IPS DF 6.9 (cell line): ENCODE measurements around the gene CCDC158.

Source experiments
- DNase-seq: peaks from one replicate; pipeline ENCODE4 v3.0.0-alpha.2; 2013; ENCODE audit warnings: low read depth, low spot score
- H3K27ac ChIP-seq: one replicate; pipeline ENCODE4 v1.5.1; 2013; ENCODE audit warnings: low read length, control low read depth
- H3K27me3 ChIP-seq: 2 replicates; pipeline ENCODE4 v1.6.1; 2013; ENCODE audit warnings: mild to moderate bottlenecking, low read length; ENCODE audit not compliant: control insufficient read depth, insufficient read depth
- H3K36me3 ChIP-seq: 2 replicates; pipeline ENCODE4 v1.6.1; 2013; ENCODE audit warnings: low read length; ENCODE audit not compliant: control insufficient read depth, insufficient read depth
- H3K4me1 ChIP-seq: 2 replicates; pipeline ENCODE4 v1.6.1; 2013; ENCODE audit warnings: low read length; ENCODE audit not compliant: control insufficient read depth, insufficient read depth
- H3K4me3 ChIP-seq: 2 replicates; pipeline ENCODE4 v1.5.1; 2013; ENCODE audit warnings: mild to moderate bottlenecking, low read length
- H3K9me3 ChIP-seq: 2 replicates; pipeline ENCODE4 v1.6.1; 2013; ENCODE audit warnings: low read length, inconsistent platforms; ENCODE audit not compliant: control insufficient read depth, insufficient read depth
- WGBS: extraction: QIAGEN DNeasy Blood & Tissue Kit; methylation state at CpG from one replicate; pipeline ENCODE4 v1.1.7; 2013; ENCODE audit warnings: mixed read lengths, missing lambda C conversion rate; ENCODE audit not compliant: insufficient read length, insufficient coverage; 5-methylcytosine and 5-hydroxymethylcytosine counted together

The CCDC158 gene

GRCh38 chr4:76449362-76449767 lies 28.4 kb upstream of the CCDC158 start:
- Histone ChIP-seq H3K36me3 (no peaks in the 10 kb centered on the region), H3K27ac (no peak overlapping the region), H3K27me3 (no peaks in the 10 kb centered on the region), H3K4me1 (no peaks in the 10 kb centered on the region), H3K9me3 (no peaks in the 10 kb centered on the region), H3K4me3 (no peak overlapping the region)
- no CpG with 5 or more reads among the region's 3 CpGs for WGBS
- DNase-seq, result no peak

- DNase-seq, result no peak
- no peaks in the 10 kb centered on the region for H3K36me3 ChIP-seq
- H3K27ac ChIP-seq, result no peak overlapping the region
- H3K9me3 ChIP-seq, result no peaks in the 10 kb centered on the region
- no peaks in the 10 kb centered on the region for H3K4me1 ChIP-seq
- no peaks in the 10 kb centered on the region for H3K27me3 ChIP-seq
- H3K4me3 ChIP-seq, result no peak overlapping the region
- WGBS, result no CpG with 5 or more reads among the region's 3 CpGs
Measured at GRCh38 chr4:76448211-76448610, 27.3 kb upstream of the CCDC158 start.

- no peak overlapping the region for H3K27ac ChIP-seq
- no peak for DNase-seq
- no peak overlapping the region for H3K4me3 ChIP-seq
- no peaks in the 10 kb centered on the region for H3K4me1 ChIP-seq
- H3K36me3 ChIP-seq, result no peaks in the 10 kb centered on the region
- no peaks in the 10 kb centered on the region for H3K27me3 ChIP-seq
- H3K9me3 ChIP-seq, result no peaks in the 10 kb centered on the region
- no CpG with 5 or more reads among the region's 1 CpG for WGBS
Measured at GRCh38 chr4:76447393-76447851, 26.5 kb upstream of the CCDC158 start.

GRCh38 chr4:76445911-76446310 lies 25.0 kb upstream of the CCDC158 start:
- H3K27me3 ChIP-seq, result no peaks in the 10 kb centered on the region
- H3K4me3 ChIP-seq, result no peak overlapping the region
- H3K36me3 ChIP-seq, result no peaks in the 10 kb centered on the region
- H3K9me3 ChIP-seq, result no peaks in the 10 kb centered on the region
- DNase-seq, result no peak
- no peak overlapping the region for H3K27ac ChIP-seq
- no peaks in the 10 kb centered on the region for H3K4me1 ChIP-seq
- WGBS, result no CpG with 5 or more reads among the region's 2 CpGs

- no peaks in the 10 kb centered on the region for H3K36me3 ChIP-seq
- no CpG with 5 or more reads among the region's 1 CpG for WGBS
- no peak overlapping the region for H3K4me3 ChIP-seq
- no peak overlapping the region for H3K27ac ChIP-seq
- DNase-seq, result no peak
- H3K27me3 ChIP-seq, result no peaks in the 10 kb centered on the region
- no peaks in the 10 kb centered on the region for H3K9me3 ChIP-seq
- no peaks in the 10 kb centered on the region for H3K4me1 ChIP-seq
Measured at GRCh38 chr4:76443376-76443775, 22.4 kb upstream of the CCDC158 start.

- DNase-seq, result no peak
- Histone ChIP-seq H3K27ac (no peak overlapping the region), H3K4me1 (no peaks in the 10 kb centered on the region), H3K36me3 (no peaks in the 10 kb centered on the region), H3K27me3 (no peaks in the 10 kb centered on the region), H3K9me3 (no peaks in the 10 kb centered on the region), H3K4me3 (no peak overlapping the region)
- WGBS, result 100% methylated on average over 2 of the region's 3 CpGs
Measured at GRCh38 chr4:76442807-76443206, 21.9 kb upstream of the CCDC158 start.

- no peak for DNase-seq
- Histone ChIP-seq H3K4me1 (no peaks in the 10 kb centered on the region), H3K9me3 (no peaks in the 10 kb centered on the region), H3K4me3 (no peak overlapping the region), H3K36me3 (no peaks in the 10 kb centered on the region), H3K27ac (no peak overlapping the region), H3K27me3 (no peaks in the 10 kb centered on the region)
- WGBS, result no CpG with 5 or more reads among the region's 9 CpGs
Measured at GRCh38 chr4:76441881-76442280, 20.9 kb upstream of the CCDC158 start.

- no peak for DNase-seq
- Histone ChIP-seq H3K27ac (no peak overlapping the region), H3K4me3 (no peak overlapping the region), H3K4me1 (peaks cover 2% of the 10 kb centered on the region; the same call in 1 of the 2 replicates), H3K36me3 (no peaks in the 10 kb centered on the region), H3K27me3 (no peaks in the 10 kb centered on the region), H3K9me3 (no peaks in the 10 kb centered on the region)
- no CpG with 5 or more reads among the region's 2 CpGs for WGBS
Measured at GRCh38 chr4:76439491-76439890, 18.6 kb upstream of the CCDC158 start.

GRCh38 chr4:76435528-76436319 lies 14.8 kb upstream of the CCDC158 start:
- Histone ChIP-seq H3K4me1 (peaks cover 3% of the 10 kb centered on the region; the same call in 1 of the 2 replicates), H3K27ac (no peak overlapping the region), H3K4me3 (peak overlapping the region; percentile 10; the same call in 1 of the 2 replicates), H3K9me3 (no peaks in the 10 kb centered on the region), H3K36me3 (no peaks in the 10 kb centered on the region), H3K27me3 (no peaks in the 10 kb centered on the region)
- WGBS, result no CpG with 5 or more reads among the region's 7 CpGs
- no peak for DNase-seq

- H3K27ac ChIP-seq, result no peak within 1 kb of the TSS
- WGBS, result no CpG with 5 or more reads among the region's 9 CpGs
- DNase-seq, result no peak
- H3K36me3 ChIP-seq, result no peaks in the 10 kb centered on the region
- no peaks in the 10 kb centered on the region for H3K9me3 ChIP-seq
- H3K4me1 ChIP-seq, result peaks cover 3% of the 10 kb centered on the region; the same call in 1 of the 2 replicates
- H3K27me3 ChIP-seq, result no peaks in the 10 kb centered on the region
- H3K4me3 ChIP-seq, result peak within 1 kb of the TSS; percentile 10; the same call in 1 of the 2 replicates
Measured at GRCh38 chr4:76434901-76435527, 14.1 kb upstream of the CCDC158 start, which contains the start of gene SHROOM3. TSS of gene SHROOM3 (plus strand) at chr4:76435229. CDS start at chr4:76436053, 824 bp downstream.
